BE2C (cell line): Measurements from ENCODE around the gene FBLIM1.
"Not testable (repeated sequence)": the region's sequence is repeated elsewhere in the genome, so short reads cannot be mapped to it uniquely, and the experiment has no call there.

Experiments
- DNase-seq: peaks from one replicate; pipeline ENCODE4 v3.0.0-alpha.2; 2020
- H3K27me3 ChIP-seq: fragments of 250-450 bp; sonication (Bioruptor Pico); 2 replicates; pipeline ENCODE4 v1.5.1; 2020; ENCODE audit warnings: mild to moderate bottlenecking
- H3K36me3 ChIP-seq: fragments of 250-450 bp; sonication (Bioruptor Pico); 2 replicates; pipeline ENCODE4 v1.5.1; 2020; ENCODE audit warnings: mild to moderate bottlenecking
- H3K4me1 ChIP-seq: fragments of 250-450 bp; sonication (Bioruptor Pico); 2 replicates; pipeline ENCODE4 v1.5.1; 2020
- H3K4me3 ChIP-seq: 2 replicates; pipeline ENCODE4 v1.5.1; 2011; ENCODE audit warnings: low read depth, low read length
- H3K9me3 ChIP-seq: fragments of 250-450 bp; sonication (Bioruptor Pico); 2 replicates; pipeline ENCODE4 v1.5.1; 2020
- TF ChIP-seq, protein P1 (sequence below): IDR thresholded peaks from 2 replicates; pipeline ENCODE4 v1.5.1; 2012; ENCODE audit warnings: mild to moderate bottlenecking, low read depth, low read length

FBLIM1 gene

DNA sequence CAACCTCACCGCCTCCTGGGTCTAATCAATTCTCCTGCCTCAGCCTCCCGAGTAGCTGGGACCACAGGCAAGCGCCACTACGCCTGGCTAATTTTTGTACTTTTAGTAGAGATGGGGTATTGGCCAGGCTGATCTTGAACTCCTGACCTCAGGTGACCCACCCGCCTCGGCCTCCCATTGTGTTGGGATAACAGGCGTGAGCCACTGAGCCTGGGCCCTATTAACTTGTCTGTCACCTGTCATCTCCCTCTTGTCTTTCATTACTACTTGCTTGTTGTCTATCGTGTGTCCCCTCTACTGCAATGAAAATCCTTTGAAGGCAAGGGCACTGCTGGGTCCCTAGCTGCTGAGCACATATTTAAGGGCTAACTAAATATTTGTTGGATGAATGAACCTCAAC is 45.5 kb downstream of the FBLIM1 start:
- DNase-seq: no peak
- peaks cover 6% of the 10 kb centered on the region for H3K4me1 ChIP-seq

GRCh38 chr1:15807121-15807520 is 48.5 kb downstream of the FBLIM1 start:
- Histone ChIP-seq H3K9me3 (no peaks in the 10 kb centered on the region), H3K27me3 (no peaks in the 10 kb centered on the region), H3K36me3 (no peaks in the 10 kb centered on the region), H3K4me3 (no peak overlapping the region), H3K4me1 (no peaks in the 10 kb centered on the region)
- no peak for DNase-seq
- TF ChIP-seq, protein P1, sequence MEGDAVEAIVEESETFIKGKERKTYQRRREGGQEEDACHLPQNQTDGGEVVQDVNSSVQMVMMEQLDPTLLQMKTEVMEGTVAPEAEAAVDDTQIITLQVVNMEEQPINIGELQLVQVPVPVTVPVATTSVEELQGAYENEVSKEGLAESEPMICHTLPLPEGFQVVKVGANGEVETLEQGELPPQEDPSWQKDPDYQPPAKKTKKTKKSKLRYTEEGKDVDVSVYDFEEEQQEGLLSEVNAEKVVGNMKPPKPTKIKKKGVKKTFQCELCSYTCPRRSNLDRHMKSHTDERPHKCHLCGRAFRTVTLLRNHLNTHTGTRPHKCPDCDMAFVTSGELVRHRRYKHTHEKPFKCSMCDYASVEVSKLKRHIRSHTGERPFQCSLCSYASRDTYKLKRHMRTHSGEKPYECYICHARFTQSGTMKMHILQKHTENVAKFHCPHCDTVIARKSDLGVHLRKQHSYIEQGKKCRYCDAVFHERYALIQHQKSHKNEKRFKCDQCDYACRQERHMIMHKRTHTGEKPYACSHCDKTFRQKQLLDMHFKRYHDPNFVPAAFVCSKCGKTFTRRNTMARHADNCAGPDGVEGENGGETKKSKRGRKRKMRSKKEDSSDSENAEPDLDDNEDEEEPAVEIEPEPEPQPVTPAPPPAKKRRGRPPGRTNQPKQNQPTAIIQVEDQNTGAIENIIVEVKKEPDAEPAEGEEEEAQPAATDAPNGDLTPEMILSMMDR: no peak

More for the DNA sequence above, 45.5 kb downstream of the FBLIM1 start:
- Histone ChIP-seq H3K9me3 (no peaks in the 10 kb centered on the region), H3K4me3 (no peak overlapping the region), H3K27me3 (no peaks in the 10 kb centered on the region), H3K36me3 (no peaks in the 10 kb centered on the region)
- TF ChIP-seq, protein P1: no peak

DNA sequence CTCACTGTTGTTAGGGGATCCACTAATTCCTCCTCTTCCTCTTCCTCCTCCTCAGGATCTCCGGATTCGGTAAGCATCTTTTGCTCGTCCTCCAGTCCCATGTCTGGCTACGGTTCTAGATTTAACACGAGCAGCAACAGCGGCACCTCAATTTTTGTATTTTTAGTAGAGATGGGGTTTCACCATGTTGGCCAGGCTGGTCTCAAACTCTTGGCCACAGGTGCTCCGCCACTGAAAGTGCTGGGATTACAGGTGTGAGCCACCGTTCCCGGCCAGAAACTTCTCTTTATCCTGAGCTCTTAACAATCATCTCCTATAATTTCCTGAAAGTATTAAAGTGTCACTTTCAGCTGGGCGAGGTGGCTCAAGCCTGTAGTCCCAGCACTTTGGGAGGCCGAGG is 49.0 kb downstream of the FBLIM1 start, which contains the start of gene UQCRHL:
UQCRHL (minus strand) TSS at position 101 of the 400 bp plus-strand sequence; CDS start at position 101, 0 bp downstream.
- not testable (repeated sequence) for H3K27me3 ChIP-seq, H3K4me3 ChIP-seq, H3K9me3 ChIP-seq, H3K36me3 ChIP-seq, DNase-seq, H3K4me1 ChIP-seq

DNA sequence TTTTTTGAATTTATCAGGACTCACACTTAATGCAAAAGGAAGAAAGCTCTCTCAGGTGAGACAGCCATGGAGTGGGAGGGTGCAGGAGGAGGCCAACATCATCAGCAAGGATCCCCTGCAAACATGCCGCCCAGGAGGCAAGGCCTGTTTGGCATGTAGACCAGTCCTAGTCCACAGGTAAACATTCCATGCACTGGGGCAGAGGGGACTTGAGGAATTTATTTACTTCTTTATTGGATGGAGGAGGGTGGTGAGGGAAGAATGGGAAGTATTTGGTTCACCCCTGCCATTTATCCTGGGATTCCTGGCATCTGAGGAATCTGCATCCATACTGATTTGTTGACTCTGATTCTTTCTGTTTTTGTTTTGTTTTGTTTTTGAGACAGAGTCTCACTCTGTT is 50.4 kb downstream of the FBLIM1 start:
- no peak overlapping the region for H3K4me3 ChIP-seq
- H3K36me3 ChIP-seq: no peaks in the 10 kb centered on the region
- TF ChIP-seq, protein P1: no peak
- H3K4me1 ChIP-seq: no peaks in the 10 kb centered on the region
- H3K9me3 ChIP-seq: no peaks in the 10 kb centered on the region
- no peak for DNase-seq
- H3K27me3 ChIP-seq: no peaks in the 10 kb centered on the region

DNA sequence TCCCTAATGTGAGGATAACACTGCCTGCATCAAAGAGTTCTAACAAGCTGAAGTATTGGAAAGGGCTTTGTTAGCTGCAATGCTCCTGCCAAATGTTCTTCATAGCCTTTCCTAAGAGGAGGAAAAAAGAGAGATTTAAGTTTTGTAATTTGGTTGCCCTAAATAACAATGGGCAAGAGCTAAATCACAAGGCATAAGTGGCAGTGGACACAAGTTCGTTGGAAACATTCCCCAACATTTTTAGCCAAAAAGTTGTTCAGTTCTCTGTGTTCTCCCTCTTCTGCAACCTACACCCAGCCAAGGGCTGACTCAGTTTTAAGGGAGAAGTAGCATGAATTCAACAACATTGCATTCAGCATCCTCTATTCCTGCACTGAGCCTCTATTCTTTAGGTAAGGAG is 51.5 kb downstream of the FBLIM1 start:
- Histone ChIP-seq H3K9me3 (no peaks in the 10 kb centered on the region), H3K4me3 (no peak overlapping the region), H3K27me3 (no peaks in the 10 kb centered on the region), H3K36me3 (no peaks in the 10 kb centered on the region), H3K4me1 (no peaks in the 10 kb centered on the region)
- no peak for DNase-seq
- TF ChIP-seq, protein P1: no peak

- no peaks in the 10 kb centered on the region for H3K36me3 ChIP-seq
- no peaks in the 10 kb centered on the region for H3K27me3 ChIP-seq
- no peaks in the 10 kb centered on the region for H3K4me1 ChIP-seq
- TF ChIP-seq, protein P1: no peak
- H3K4me3 ChIP-seq: no peak overlapping the region
- no peaks in the 10 kb centered on the region for H3K9me3 ChIP-seq
- DNase-seq: no peak
These were observed 58.1 kb downstream of the FBLIM1 start for GRCh38 chr1:15816674-15817073.

DNA sequence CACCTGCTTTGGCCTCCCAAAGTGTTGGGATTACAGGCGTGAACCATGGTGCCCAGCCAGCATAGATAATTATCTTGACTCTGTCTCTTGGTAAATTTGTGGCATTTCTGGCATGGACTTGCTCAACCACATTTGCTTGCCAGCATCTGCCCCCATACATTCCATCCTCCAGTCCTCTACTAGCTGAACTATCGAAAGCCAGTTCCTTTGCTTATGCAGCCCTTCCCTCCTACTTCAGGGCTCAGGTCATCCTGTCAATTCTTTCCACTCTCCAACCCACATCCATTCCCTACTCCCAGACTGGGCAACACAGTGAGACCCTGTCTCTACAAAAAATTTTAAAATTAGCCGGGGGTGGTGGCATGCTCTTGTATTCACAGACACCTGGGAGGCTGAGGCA is 61.9 kb downstream of the FBLIM1 start:
- TF ChIP-seq, protein P1: no peak

More for the DNA sequence above, 61.9 kb downstream of the FBLIM1 start:
- Histone ChIP-seq H3K36me3 (no peaks in the 10 kb centered on the region), H3K9me3 (no peaks in the 10 kb centered on the region), H3K4me1 (no peaks in the 10 kb centered on the region), H3K4me3 (no peak overlapping the region), H3K27me3 (no peaks in the 10 kb centered on the region)
- no peak for DNase-seq
